Hematopoietic multipotent progenitor cell treated with erythropoietin and hydrocortisone succinate and interleukin-3 and kit ligand, for 15 days (in vitro differentiated cells): Measurements from ENCODE around the gene TNNT1.

Experiments
- DNase-seq: peaks from one replicate; pipeline ENCODE4 v3.0.0-alpha.2; 2015; ENCODE audit warnings: low spot score

TNNT1 gene

DNA sequence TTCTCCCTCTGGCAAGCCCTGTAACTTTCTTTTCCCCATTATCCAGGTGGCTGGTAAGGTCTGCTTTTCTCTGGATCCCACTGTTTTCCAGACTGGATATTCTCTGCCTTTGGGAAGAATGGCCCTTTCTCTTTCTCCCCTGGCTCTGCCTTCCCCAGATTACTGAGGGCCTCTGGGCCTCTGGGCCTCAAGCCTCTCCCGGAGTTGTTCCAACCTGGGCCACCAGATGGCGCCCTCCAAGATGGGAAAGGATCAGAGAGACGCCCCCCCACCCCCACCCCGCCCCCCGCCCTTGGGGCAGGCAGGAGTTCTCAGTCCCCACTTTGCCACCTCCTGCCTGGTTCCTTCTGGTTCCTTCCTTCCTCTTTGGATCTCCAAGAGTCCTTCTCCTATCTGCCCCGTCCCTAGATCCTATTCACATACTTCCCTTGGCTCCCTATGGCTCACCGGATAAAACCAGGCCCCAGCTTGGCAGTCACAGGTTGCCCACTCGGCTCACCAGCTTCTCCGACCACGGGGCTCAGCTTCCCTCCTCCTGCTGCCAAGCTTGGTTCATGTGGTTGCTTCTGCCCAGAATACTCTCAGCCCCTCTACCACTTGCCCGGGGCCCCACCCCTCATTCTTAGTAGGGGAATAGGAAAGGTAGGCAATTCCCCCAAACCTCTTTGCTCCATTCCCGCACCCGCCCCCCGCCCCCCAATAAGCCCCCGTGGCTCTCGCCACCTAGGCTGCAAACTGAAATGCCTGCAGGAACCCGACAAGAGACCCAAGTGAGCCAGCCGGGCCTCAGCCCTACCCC, 60.3 kb downstream of the TNNT1 start:
- DNase-seq, result peak; percentile 78

DNA sequence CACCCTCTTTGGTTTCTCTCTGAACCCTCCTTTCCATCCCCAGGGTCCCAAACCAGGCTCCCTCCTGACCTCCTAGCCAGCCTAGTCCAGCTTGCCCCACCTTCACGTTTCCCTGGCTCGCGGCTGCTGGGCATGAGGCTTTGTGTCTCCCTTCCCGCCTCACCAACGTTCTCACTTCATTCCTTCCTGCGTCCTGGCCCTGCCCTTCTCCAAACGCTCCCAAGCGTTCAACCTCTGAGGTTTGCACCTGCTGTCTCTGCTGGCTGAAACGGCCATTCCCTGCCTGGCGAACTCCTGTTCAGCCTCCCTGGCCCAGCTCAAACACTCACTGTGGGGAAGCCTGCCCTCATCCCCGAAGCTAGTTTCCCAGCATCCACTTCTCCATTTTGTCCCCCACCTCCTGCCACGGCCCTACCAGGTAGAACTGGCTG, 61.0 kb downstream of the TNNT1 start:
- DNase-seq, result no peak

DNA sequence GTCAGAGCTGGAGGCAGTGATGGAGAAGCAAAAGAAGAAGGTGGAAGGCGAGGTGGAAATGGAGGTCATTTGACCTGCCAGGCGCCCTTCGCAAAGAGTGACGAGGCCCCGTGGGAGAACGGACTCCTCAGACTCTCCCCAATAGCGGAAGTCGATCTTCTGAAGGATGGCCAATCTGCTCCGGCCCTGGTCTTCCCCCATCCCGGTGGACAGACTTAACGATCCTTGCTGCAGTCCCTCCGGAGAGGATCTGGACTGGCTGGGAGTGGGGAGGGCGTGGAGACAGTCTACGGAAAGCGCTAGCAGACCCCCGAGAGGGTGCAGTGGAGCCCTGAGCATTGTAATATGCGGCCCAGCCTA, 61.5 kb downstream of the TNNT1 start:
- no peak for DNase-seq

DNA sequence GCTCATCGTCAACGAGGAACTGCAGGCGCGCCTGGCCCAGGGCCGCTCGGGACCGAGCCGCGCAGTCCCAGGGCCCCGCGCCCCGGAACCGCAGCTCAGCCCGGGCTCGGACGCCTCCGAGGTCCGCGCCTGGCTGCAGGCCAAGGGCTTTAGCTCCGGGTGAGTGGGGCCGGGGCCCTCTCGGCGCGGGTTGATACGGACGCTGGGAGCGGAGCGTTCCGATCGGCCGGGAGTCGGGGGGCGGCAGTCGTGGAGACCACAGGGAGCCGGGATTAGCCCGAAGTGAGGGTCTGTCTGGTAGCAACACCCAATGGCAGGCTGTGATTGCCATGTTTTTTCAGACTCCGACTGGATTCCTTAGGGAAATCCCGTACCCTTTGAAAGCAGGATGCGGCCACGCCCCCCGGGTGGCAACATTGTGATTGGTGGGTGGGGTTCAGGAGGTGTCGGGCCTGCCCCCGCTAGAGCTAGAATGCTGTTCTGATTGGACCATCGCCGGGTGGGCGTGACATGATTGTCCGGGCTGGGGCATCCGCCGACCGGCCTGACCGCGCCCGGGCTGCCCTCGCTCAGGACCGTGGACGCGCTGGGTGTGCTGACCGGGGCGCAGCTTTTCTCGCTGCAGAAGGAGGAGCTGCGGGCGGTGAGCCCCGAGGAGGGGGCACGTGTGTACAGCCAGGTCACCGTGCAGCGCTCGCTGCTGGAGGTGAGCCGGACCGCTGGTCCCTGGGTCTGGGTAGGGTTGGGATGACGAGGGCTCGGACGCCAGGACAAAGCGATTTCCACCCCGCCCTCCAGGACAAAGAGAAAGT, 62.1 kb downstream of the TNNT1 start:
- DNase-seq, result peak; percentile 36

DNA sequence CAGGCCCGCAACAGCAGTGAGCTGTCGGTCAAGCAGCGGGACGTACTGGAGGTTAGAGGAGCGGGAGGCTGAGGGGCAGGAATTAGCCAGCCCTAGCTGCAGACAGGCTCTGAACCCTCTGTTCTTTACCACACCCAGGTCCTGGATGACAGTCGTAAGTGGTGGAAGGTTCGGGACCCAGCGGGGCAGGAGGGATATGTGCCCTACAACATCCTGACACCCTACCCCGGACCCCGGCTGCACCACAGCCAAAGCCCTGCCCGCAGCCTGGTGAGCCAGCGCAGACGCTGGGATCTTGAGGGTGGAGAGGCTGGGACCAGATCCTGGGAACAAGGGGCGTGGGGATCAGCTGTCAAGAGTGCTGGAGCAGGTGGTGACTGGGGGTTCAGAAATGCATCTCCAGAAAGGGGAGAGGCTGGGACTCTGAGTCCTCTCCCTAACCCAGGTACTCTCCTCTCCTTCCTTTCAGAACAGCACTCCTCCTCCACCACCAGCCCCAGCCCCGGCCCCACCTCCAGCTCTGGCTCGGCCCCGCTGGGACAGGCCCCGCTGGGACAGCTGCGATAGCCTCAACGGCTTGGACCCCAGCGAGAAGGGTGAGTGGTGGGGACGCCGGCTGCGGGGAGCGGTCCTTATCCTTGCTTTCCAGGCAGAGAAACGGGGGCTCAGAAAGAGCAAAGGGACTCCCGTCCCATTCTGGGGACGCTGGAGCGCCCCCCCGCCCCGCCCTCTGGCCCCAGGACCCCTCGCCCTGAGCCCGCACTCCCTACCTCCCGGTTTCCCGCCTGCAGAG, 62.9 kb downstream of the TNNT1 start:
- DNase-seq, result no peak

DNA sequence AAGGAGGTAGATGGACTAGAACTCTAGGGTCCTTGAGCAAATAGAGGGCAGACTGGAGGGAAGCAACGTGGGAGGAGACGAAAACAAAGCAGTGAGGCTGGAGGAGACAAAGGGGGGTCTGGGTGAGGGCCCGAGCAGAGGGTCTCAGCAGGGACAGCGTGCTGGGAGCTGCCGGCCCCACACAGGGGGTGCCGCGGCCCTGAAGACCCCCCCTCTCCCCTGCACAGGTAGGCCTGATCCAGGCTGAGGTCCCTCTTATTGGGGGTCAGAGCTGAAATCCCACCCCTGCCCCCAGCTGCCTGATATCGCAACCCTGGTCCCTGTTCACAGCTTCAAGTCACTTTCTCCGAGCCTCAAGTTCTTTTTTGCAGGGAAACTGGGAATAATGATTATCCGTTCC, 64.6 kb downstream of the TNNT1 start:
- no peak for DNase-seq

DNA sequence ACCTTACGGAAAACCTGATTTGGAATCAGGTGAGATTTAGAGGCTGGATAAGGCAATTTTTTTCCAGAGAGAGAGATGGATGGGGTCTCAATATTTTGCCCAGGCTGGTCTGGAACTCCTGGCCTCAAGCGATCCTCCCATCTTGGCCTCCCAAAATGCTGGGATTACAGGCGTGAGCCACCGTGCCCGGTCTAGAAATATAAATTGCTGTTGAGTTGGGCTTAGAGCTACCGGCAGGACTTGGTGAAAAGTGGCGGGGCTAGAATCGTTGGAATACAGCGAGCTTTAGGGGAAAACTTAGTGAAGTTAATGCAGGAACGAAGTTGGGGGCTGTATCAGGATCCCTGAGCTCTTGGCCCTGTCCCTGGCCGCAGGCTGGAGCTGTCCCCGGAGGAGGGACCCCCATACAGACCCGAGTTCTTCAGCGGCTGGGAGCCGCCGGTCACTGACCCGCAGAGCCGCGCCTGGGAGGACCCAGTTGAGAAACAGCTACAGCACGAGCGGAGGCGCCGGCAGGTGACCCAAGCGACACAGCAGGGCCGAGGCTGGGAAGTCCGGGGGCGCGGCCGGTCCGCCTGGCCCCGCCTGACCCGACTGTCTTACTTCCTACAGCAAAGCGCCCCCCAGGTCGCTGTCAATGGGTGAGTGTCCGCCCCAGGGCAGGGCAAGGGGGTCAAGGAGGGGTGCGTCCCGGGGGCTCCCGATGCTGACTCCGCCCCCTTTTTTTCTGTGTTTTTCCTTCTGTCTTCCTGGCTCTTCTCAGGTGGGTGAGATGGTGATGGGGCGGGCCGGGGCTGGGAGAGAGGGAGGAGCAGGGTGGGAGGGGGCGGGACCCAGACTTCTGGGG, 65.8 kb downstream of the TNNT1 start:
- no peak for DNase-seq
